Vagina (tissue), 2 donors: Measurements from ENCODE around the gene TUBB.

Source experiments
- CTCF ChIP-seq, 3 experiments: fragments of 450-650 bp in 2 of 3; fragments of 200-600 bp in 1 of 3; sonication (generic) in 1 of 3; IDR thresholded peaks; one replicate each; pipeline ENCODE4 v1.5.1; 2017 to 2019; ENCODE audit warnings: antibody characterized with exemption in 3 of 3, mild to moderate bottlenecking in 2 of 3, moderate library complexity in 2 of 3
- POLR2A ChIP-seq, 2 donors: fragments of 450-650 bp; IDR thresholded peaks; one replicate each; pipeline ENCODE4 v1.6.1; 2017; ENCODE audit warnings: antibody characterized with exemption in 2 of 2, mild to moderate bottlenecking in 2 of 2, moderate library complexity in 2 of 2
- POLR2AphosphoS5 ChIP-seq, 2 donors: sonication (generic); formaldehyde crosslinking; IDR thresholded peaks; one replicate each; pipeline ENCODE4 v1.9.0; 2017; ENCODE audit warnings: antibody characterized with exemption in 2 of 2, mild to moderate bottlenecking in 2 of 2, low read depth in 1 of 2; ENCODE audit not compliant: insufficient read depth in 1 of 2

DNA sequence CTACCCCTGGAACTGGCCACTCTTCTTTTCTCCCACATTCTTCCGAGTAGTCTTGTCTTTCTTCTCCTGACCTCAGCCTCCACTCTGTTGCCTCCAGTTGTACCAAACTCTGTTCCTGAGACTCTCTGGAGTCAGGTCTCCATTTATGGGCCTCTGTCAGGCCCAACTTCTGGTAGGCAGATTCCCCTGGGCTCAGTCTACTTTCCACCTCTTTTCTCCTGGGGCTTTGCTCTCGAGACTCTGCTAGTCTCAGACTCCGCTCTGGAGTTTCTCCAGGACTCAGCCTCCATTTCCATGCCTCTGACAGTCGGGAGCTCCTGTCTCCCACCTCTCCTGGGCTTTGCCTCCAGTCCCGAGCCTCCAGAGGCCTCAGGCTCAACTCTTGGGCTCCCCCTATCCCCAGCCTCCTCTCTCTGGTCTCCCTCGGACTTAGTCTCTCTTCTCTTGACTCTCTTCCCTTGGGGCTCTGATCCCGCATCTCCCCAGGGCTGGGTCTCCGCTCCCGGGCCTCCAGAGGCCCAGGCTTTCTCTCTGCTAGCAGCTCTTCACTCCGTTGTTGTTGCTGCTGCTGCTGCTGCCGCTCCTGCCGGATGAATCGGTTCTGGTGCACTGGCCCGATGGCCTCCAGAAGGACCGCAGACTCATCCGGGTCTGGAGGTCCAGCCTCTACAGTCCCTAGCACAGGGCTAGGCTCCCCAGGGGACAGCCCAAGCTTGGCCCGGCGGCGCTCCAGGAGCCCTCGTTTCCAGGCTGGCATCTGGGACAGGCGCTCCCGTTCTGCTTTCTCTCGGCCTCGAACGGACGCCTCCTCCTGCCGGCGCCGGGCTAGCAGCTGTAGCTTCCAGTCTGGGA is 34.8 kb upstream of the TUBB start:
- TF ChIP-seq CTCF (IDR thresholded peaks at IDR 0.05) (no peak), POLR2AphosphoS5 (IDR thresholded peaks at IDR 0.05; ENCODE audit: insufficient read depth in 1 of 2, low read depth in 1 of 2) (no peak), POLR2A (IDR thresholded peaks at IDR 0.05) (no peak)
